Lower leg skin (tissue), 4 donors: ENCODE measurements around the gene MAGEB17. TPM values are rescaled to one million over a fixed set of nuclear protein-coding genes. Genes with fewer than 3 reads are reported as not detected.
"Not testable (repeated sequence)": the region's sequence is repeated elsewhere in the genome, so short reads cannot be mapped to it uniquely, and the experiment has no call there.

Source experiments
- DNase-seq, 2 donors: peaks; one replicate each; pipeline ENCODE4 v3.0.0-alpha.2; 2019; ENCODE audit warnings: low spot score in 2 of 2
- H3K4me3 ChIP-seq: fragments of 200-600 bp; sonication (generic); 2 replicates; pipeline ENCODE4 v1.5.1; 2017; ENCODE audit warnings: mild to moderate bottlenecking, low read depth; ENCODE audit not compliant: poor library complexity, severe bottlenecking
- POLR2A ChIP-seq, 2 donors: fragments of 450-650 bp; IDR thresholded peaks; one replicate each; pipeline ENCODE4 v1.6.1; 2016 to 2017; ENCODE audit warnings: antibody characterized with exemption in 2 of 2, mild to moderate bottlenecking in 1 of 2, moderate library complexity in 1 of 2
- WGBS, 2 donors: methylation state at CpG; one replicate each; pipeline ENCODE4 v1.1.5; 2018; 5-methylcytosine and 5-hydroxymethylcytosine counted together
- intact Hi-C: fragments of 100-400 bp; cut with DNase I; formaldehyde crosslinking; loops from one replicate; pipeline ENCODE4 v1.15.0; 2023; ENCODE audit warnings: low total_unique reads
- total RNA-seq, 4 donors: library from RNA; depleted of rRNA; stranded (reverse); fragments of >200 nt; gene quantifications; one replicate each; pipeline ENCODE4 v1.1.0, GENCODE V29; 2016
- TF ChIP-seq, protein P1 (sequence below), 3 donors: fragments of 450-650 bp; IDR thresholded peaks; one replicate each; pipeline ENCODE4 v1.5.1; 2016; ENCODE audit warnings: antibody characterized with exemption in 3 of 3, mild to moderate bottlenecking in 3 of 3, moderate library complexity in 2 of 3

Gene MAGEB17
- total RNA-seq, 4 donors from 2014 or later = not detected

DNA sequence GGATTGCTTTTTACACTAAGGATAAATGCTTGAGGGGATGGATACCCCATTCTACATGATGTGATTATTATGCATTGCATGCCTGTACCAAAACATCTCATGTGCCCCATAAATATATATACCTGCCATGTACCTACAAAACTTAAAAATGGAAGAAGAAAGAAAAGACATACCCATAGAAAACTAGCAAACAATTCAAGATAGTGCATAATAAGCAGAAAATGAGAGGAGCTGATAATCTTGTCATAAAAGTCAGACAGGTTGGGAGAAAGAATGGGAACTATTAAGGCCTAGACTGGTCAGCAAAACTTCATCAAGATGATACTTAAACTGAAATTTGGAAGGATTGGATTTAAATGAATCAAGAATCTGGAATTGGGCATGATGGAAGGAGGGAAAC is 21.6 kb upstream of the MAGEB17 start:
- no peak for DNase-seq
- intact Hi-C loops = no loop called here
- TF ChIP-seq, protein P1, sequence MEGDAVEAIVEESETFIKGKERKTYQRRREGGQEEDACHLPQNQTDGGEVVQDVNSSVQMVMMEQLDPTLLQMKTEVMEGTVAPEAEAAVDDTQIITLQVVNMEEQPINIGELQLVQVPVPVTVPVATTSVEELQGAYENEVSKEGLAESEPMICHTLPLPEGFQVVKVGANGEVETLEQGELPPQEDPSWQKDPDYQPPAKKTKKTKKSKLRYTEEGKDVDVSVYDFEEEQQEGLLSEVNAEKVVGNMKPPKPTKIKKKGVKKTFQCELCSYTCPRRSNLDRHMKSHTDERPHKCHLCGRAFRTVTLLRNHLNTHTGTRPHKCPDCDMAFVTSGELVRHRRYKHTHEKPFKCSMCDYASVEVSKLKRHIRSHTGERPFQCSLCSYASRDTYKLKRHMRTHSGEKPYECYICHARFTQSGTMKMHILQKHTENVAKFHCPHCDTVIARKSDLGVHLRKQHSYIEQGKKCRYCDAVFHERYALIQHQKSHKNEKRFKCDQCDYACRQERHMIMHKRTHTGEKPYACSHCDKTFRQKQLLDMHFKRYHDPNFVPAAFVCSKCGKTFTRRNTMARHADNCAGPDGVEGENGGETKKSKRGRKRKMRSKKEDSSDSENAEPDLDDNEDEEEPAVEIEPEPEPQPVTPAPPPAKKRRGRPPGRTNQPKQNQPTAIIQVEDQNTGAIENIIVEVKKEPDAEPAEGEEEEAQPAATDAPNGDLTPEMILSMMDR (IDR thresholded peaks at IDR 0.05) = no peak
- TF ChIP-seq POLR2A (IDR thresholded peaks at IDR 0.05) = no peak
- H3K4me3 ChIP-seq = no peak overlapping the region

- DNase-seq = no peak
- no peak for TF ChIP-seq POLR2A (IDR thresholded peaks at IDR 0.05)
- TF ChIP-seq, protein P1 (IDR thresholded peaks at IDR 0.05) = no peak
- no peak overlapping the region for H3K4me3 ChIP-seq
- intact Hi-C loops = no loop called here
- WGBS, 2 donors = 84 to 85% methylated on average over 3 of the region's 3 CpGs
Measured at GRCh38 chrX:16148896-16149295, 18.4 kb upstream of the MAGEB17 start.

DNA sequence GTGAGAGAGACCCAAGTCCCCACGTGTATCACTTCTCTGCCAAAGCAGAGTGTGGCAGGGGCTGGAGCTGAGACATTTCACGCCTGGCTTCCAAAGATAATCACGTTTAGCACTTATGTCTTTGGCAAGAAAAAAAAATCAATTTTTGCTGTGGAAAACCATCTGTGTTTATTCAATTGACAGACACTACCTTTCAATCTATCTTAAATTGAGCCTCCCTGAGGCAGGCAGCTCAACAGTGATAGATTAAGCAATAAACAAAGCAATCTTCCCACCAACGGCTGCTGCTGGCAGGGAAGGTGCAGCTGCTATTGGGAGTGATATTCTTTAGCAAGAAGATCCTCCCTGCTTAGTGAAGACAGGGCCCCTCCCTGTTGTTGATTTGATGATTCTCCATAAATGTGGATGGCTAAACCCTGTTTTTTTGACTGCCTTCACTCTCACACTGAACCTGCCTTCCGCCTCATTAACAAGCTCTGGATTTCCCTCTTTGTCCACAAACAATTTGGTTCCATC is 11.6 kb upstream of the MAGEB17 start:
- no peak for DNase-seq
- TF ChIP-seq POLR2A (IDR thresholded peaks at IDR 0.05) = no peak
- TF ChIP-seq, protein P1 (IDR thresholded peaks at IDR 0.05) = no peak
- WGBS, 2 donors = 54 to 63% methylated on average over 5 of the region's 5 CpGs
- intact Hi-C loops = no loop called here
- no peak overlapping the region for H3K4me3 ChIP-seq

DNA sequence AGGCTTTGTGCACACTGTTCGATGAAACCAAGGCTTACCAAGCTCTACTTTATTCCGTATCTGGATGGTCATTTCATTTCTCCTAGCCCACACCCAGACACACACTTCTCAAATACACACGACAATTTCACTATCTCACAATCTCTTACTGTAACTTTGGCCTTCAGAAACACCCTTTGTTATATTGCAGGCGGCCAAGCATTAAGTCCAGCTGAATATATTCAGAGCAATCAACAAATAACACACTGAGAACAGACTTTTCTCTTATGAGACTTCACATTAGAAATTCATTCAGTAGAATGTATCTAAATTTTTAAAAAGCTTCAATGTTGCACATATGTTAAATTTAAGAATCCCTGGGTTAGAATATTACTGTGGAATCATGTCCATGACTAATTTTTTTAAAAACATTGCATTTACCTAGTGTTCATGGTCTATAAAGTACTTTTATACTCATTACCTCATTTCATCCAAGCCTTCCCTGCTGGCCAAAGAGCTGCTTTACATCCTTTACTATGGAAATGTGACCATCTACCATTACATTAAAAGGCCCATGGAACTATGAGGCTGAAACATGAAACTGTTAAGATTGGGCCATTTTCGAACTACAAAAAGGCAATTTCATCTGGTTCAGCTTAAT is 10.5 kb upstream of the MAGEB17 start:
- no peak for DNase-seq
- intact Hi-C loops = no loop called here
- no peak overlapping the region for H3K4me3 ChIP-seq
- TF ChIP-seq, protein P1 (IDR thresholded peaks at IDR 0.05) = no peak
- TF ChIP-seq POLR2A (IDR thresholded peaks at IDR 0.05) = no peak
- WGBS, 2 donors = 89 to 93% methylated on average over 5 of the region's 5 CpGs

- intact Hi-C loops = no loop called here
- 60 to 70% methylated on average over 3 of the region's 3 CpGs for WGBS, 2 donors
- no peak overlapping the region for H3K4me3 ChIP-seq
- no peak for DNase-seq
- TF ChIP-seq, protein P1 (IDR thresholded peaks at IDR 0.05) = no peak
Measured at GRCh38 chrX:16160729-16161128, 6.6 kb upstream of the MAGEB17 start.

DNA sequence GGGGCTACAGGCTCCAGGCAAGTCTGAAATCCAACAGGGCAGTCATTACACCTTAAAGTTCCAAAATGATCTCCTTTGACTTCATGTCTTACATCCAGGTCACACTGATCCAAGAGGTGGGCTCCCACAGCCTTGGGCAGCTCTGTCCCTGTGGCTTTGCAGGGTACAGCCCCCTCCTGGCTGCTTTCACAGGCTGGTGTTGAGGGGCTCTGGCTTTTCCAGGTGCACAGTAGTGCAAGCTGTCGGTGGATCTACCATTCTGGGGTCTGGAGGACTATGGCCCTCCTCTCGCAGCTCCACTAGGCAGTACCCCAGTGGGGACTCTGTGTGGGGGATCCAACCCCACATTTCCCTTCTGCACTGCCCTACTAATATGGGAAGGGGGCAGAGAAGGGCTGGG is 6.1 kb upstream of the MAGEB17 start:
- WGBS, 2 donors = 92 to 93% methylated on average over 2 of the region's 2 CpGs
- H3K4me3 ChIP-seq, DNase-seq, intact Hi-C loops: not testable (repeated sequence)
